Measurements from ENCODE around the gene HECTD1.

DNA sequence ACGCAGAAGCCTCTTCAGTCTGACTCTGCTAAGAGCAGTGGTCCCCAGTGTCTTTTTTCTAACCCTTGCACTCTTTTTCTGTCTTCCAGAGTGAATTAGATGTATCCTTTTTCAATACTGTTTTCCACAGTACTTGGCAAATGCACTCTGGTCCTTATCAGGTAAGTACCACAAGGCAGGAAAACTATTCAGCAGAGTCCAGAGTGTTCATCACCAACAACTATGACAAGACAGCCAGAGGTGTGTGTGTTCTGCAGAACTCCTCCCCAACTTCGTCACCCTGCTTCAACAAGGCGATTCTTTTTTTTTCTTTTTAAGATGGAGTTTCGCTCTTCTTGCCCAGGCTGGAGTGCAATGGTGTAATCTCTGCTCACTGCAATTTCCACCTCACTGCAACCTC, 127.1 kb downstream of the HECTD1 start:
- TF ChIP-seq NFIC (IDR thresholded peaks at IDR 0.05; ENCODE audit: low read depth, low read length) (no peak), POLR2A (IDR thresholded peaks at IDR 0.05; ENCODE audit: low read depth, low read length) (no peak), HDGF (IDR thresholded peaks at IDR 0.05) (no peak), CBX5 (IDR thresholded peaks at IDR 0.05; ENCODE audit: low read depth) (no peak), SIN3A (IDR thresholded peaks at IDR 0.05; ENCODE audit: low read depth, low read length) (no peak), EZH2 (IDR thresholded peaks at IDR 0.05; ENCODE audit: borderline replicate concordance, control insufficient read depth, low read depth, low read length) (no peak), CBFB (IDR thresholded peaks at IDR 0.05; ENCODE audit: low read depth) (no peak)
- TF ChIP-seq, protein P1, sequence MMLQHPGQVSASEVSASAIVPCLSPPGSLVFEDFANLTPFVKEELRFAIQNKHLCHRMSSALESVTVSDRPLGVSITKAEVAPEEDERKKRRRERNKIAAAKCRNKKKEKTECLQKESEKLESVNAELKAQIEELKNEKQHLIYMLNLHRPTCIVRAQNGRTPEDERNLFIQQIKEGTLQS (IDR thresholded peaks at IDR 0.05; ENCODE audit: borderline replicate concordance, extremely low read depth, low read depth, low read length), result no peak
- TF ChIP-seq, protein P2, sequence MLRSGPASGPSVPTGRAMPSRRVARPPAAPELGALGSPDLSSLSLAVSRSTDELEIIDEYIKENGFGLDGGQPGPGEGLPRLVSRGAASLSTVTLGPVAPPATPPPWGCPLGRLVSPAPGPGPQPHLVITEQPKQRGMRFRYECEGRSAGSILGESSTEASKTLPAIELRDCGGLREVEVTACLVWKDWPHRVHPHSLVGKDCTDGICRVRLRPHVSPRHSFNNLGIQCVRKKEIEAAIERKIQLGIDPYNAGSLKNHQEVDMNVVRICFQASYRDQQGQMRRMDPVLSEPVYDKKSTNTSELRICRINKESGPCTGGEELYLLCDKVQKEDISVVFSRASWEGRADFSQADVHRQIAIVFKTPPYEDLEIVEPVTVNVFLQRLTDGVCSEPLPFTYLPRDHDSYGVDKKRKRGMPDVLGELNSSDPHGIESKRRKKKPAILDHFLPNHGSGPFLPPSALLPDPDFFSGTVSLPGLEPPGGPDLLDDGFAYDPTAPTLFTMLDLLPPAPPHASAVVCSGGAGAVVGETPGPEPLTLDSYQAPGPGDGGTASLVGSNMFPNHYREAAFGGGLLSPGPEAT (IDR thresholded peaks at IDR 0.05; ENCODE audit: low read depth), result no peak
- TF ChIP-seq, protein P3, sequence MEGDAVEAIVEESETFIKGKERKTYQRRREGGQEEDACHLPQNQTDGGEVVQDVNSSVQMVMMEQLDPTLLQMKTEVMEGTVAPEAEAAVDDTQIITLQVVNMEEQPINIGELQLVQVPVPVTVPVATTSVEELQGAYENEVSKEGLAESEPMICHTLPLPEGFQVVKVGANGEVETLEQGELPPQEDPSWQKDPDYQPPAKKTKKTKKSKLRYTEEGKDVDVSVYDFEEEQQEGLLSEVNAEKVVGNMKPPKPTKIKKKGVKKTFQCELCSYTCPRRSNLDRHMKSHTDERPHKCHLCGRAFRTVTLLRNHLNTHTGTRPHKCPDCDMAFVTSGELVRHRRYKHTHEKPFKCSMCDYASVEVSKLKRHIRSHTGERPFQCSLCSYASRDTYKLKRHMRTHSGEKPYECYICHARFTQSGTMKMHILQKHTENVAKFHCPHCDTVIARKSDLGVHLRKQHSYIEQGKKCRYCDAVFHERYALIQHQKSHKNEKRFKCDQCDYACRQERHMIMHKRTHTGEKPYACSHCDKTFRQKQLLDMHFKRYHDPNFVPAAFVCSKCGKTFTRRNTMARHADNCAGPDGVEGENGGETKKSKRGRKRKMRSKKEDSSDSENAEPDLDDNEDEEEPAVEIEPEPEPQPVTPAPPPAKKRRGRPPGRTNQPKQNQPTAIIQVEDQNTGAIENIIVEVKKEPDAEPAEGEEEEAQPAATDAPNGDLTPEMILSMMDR (IDR thresholded peaks at IDR 0.05 in 2 of 3, conservative IDR thresholded peaks at IDR 0.05 in 1 of 3; ENCODE audit: control insufficient read depth in 2 of 3, extremely low read depth in 1 of 3, insufficient read depth in 1 of 3, low read depth in 3 of 3, low read length in 3 of 3), result no peak
- TF ChIP-seq, protein P4, sequence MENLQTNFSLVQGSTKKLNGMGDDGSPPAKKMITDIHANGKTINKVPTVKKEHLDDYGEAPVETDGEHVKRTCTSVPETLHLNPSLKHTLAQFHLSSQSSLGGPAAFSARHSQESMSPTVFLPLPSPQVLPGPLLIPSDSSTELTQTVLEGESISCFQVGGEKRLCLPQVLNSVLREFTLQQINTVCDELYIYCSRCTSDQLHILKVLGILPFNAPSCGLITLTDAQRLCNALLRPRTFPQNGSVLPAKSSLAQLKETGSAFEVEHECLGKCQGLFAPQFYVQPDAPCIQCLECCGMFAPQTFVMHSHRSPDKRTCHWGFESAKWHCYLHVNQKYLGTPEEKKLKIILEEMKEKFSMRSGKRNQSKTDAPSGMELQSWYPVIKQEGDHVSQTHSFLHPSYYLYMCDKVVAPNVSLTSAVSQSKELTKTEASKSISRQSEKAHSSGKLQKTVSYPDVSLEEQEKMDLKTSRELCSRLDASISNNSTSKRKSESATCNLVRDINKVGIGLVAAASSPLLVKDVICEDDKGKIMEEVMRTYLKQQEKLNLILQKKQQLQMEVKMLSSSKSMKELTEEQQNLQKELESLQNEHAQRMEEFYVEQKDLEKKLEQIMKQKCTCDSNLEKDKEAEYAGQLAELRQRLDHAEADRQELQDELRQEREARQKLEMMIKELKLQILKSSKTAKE (IDR thresholded peaks at IDR 0.05; ENCODE audit: low read depth, poor library complexity, severe bottlenecking), result no peak
- TF ChIP-seq, protein P5, sequence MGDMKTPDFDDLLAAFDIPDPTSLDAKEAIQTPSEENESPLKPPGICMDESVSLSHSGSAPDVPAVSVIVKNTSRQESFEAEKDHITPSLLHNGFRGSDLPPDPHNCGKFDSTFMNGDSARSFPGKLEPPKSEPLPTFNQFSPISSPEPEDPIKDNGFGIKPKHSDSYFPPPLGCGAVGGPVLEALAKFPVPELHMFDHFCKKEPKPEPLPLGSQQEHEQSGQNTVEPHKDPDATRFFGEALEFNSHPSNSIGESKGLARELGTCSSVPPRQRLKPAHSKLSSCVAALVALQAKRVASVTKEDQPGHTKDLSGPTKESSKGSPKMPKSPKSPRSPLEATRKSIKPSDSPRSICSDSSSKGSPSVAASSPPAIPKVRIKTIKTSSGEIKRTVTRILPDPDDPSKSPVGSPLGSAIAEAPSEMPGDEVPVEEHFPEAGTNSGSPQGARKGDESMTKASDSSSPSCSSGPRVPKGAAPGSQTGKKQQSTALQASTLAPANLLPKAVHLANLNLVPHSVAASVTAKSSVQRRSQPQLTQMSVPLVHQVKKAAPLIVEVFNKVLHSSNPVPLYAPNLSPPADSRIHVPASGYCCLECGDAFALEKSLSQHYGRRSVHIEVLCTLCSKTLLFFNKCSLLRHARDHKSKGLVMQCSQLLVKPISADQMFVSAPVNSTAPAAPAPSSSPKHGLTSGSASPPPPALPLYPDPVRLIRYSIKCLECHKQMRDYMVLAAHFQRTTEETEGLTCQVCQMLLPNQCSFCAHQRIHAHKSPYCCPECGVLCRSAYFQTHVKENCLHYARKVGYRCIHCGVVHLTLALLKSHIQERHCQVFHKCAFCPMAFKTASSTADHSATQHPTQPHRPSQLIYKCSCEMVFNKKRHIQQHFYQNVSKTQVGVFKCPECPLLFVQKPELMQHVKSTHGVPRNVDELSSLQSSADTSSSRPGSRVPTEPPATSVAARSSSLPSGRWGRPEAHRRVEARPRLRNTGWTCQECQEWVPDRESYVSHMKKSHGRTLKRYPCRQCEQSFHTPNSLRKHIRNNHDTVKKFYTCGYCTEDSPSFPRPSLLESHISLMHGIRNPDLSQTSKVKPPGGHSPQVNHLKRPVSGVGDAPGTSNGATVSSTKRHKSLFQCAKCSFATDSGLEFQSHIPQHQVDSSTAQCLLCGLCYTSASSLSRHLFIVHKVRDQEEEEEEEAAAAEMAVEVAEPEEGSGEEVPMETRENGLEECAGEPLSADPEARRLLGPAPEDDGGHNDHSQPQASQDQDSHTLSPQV (IDR thresholded peaks at IDR 0.05), result no peak
